ENCODE results near the gene TUT4. TPM values are rescaled to one million over a fixed set of nuclear protein-coding genes. Genes with fewer than 3 reads are reported as not detected.
A peak's percentile ranks its signal among the peaks of the same experiment; 100 is the strongest.

TUT4 gene
- total RNA-seq, 3 donors from 2014 or later (not counting 1 experiment from before 2014, with no cell fraction given) = 124 to 156 (median 125) TPM

GRCh38 chr1:52551507-52552235 lies 1.2 kb downstream of the TUT4 start:
- ATAC-seq (no peak), DNase-seq (peak; percentile 26 to 61)
- H3K4me1 ChIP-seq (ENCODE audit: control insufficient read depth, insufficient read depth, low read length) = peaks cover 13% of the 10 kb centered on the region
- no peaks in the 10 kb centered on the region for H3K27me3 ChIP-seq (ENCODE audit: control insufficient read depth, insufficient read depth, low read length)
- Mint-ChIP-seq H3K27ac (no peak overlapping the region), H3K27me3 (ENCODE audit: low read depth in 2 of 2) (no peaks in the 10 kb centered on the region), H3K9me3 (no peaks in the 10 kb centered on the region), H3K36me3 (no peaks in the 10 kb centered on the region), H3K4me1 (peaks cover 30 to 34% of the 10 kb centered on the region in 2 donors), H3K4me3 (no peak overlapping the region)
- H3K9me3 ChIP-seq (ENCODE audit: control insufficient read depth, insufficient read depth, low read length) = no peaks in the 10 kb centered on the region
- TF ChIP-seq CTCF (IDR thresholded peaks at IDR 0.05) = no peak
- peak overlapping the region; percentile 95 for H3K27ac ChIP-seq (ENCODE audit: low read length)
- intact Hi-C loops (cut with micrococcal nuclease) = loop anchor here (1.0 to 5.0 kb wide), 5 partner anchors 51 to 185 kb away; partner anchors contain the start of genes CC2D1B, GPX7, ORC1 and PRPF38A
- H3K36me3 ChIP-seq (ENCODE audit: control insufficient read depth, insufficient read depth, low read length) = no peaks in the 10 kb centered on the region
- WGBS (ENCODE audit: insufficient coverage) = 5% methylated on average over 18 of the region's 20 CpGs
- H3K4me3 ChIP-seq (ENCODE audit: low read length) = peak overlapping the region; percentile 99

GRCh38 chr1:52550447-52550846 lies 2.4 kb downstream of the TUT4 start:
- no peak for TF ChIP-seq CTCF (IDR thresholded peaks at IDR 0.05)
- ATAC-seq (no peak), DNase-seq (peak in 1 of 2 donors; percentile 23)
- Mint-ChIP-seq H3K27ac (peak overlapping the region in 1 of 2 donors; percentile 20), H3K9me3 (no peaks in the 10 kb centered on the region), H3K27me3 (ENCODE audit: low read depth in 2 of 2) (no peaks in the 10 kb centered on the region), H3K4me3 (no peak overlapping the region), H3K36me3 (no peaks in the 10 kb centered on the region), H3K4me1 (peaks cover 36 to 41% of the 10 kb centered on the region in 2 donors)
- Histone ChIP-seq H3K9me3 (ENCODE audit: control insufficient read depth, insufficient read depth, low read length) (no peaks in the 10 kb centered on the region), H3K36me3 (ENCODE audit: control insufficient read depth, insufficient read depth, low read length) (no peaks in the 10 kb centered on the region), H3K4me3 (ENCODE audit: low read length) (no peak overlapping the region), H3K27ac (ENCODE audit: low read length) (no peak overlapping the region), H3K4me1 (ENCODE audit: control insufficient read depth, insufficient read depth, low read length) (peaks cover 13% of the 10 kb centered on the region), H3K27me3 (ENCODE audit: control insufficient read depth, insufficient read depth, low read length) (no peaks in the 10 kb centered on the region)
- 89% methylated on average over 4 of the region's 7 CpGs for WGBS (ENCODE audit: insufficient coverage)
- intact Hi-C loops (cut with micrococcal nuclease) = loop anchor here (5.0 kb wide), 1 partner anchor 177 kb away; the partner anchor contains the start of gene ZYG11B

- H3K9me3 Mint-ChIP-seq = no peaks in the 10 kb centered on the region
- H3K27me3 Mint-ChIP-seq (ENCODE audit: low read depth in 2 of 2) = no peaks in the 10 kb centered on the region
- no peak overlapping the region for H3K27ac ChIP-seq (ENCODE audit: low read length)
- no peaks in the 10 kb centered on the region for H3K36me3 Mint-ChIP-seq
- no peaks in the 10 kb centered on the region for H3K9me3 ChIP-seq (ENCODE audit: control insufficient read depth, insufficient read depth, low read length)
- H3K27ac Mint-ChIP-seq = no peak overlapping the region
- peaks cover 30 to 38% of the 10 kb centered on the region in 2 donors for H3K4me1 Mint-ChIP-seq
- no peaks in the 10 kb centered on the region for H3K36me3 ChIP-seq (ENCODE audit: control insufficient read depth, insufficient read depth, low read length)
- H3K4me3 Mint-ChIP-seq = no peak overlapping the region
- DNase-seq = no peak
- intact Hi-C loops (cut with micrococcal nuclease) = no loop called here
- no peak overlapping the region for H3K4me3 ChIP-seq (ENCODE audit: low read length)
- TF ChIP-seq CTCF (IDR thresholded peaks at IDR 0.05) = no peak
- ATAC-seq = no peak
- H3K4me1 ChIP-seq (ENCODE audit: control insufficient read depth, insufficient read depth, low read length) = peaks cover 13% of the 10 kb centered on the region
- H3K27me3 ChIP-seq (ENCODE audit: control insufficient read depth, insufficient read depth, low read length) = no peaks in the 10 kb centered on the region
Observed at GRCh38 chr1:52549267-52549666, 3.6 kb downstream of the TUT4 start.

Measured in natural killer cell (primary cell).